GM12801 (cell line): ENCODE measurements around the gene CES2.

ENCODE experiments used
- TF ChIP-seq, protein P1 (sequence below): IDR thresholded peaks from one replicate; pipeline ENCODE4 v1.5.1; 2011; ENCODE audit warnings: control low read depth; ENCODE audit not compliant: insufficient read length; ENCODE audit errors: extremely low read depth

The CES2 gene

DNA sequence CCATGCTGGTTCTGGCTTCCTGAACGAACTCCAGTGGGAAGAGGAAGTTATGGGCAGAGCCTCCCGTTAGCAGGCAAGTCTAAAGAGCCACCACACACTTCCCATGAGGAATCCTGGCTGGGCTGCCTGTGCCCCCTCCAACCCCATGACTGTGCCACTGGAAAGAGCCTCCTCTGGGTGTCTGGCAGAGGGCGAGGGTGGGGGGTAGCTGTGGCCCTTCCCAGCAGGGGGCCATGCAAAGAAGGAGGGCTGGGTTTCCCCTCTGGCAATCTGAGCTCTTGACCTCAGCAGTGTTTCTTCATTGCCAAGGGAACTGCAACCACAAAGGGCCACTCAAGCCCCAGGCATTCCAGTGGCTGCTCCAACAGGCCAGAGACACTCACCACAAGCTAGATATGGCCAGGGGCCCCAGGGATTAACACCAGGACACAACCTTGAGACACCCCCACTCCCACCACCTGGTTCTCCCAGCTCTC lies 8.3 kb upstream of the CES2 start:
- TF ChIP-seq, protein P1, sequence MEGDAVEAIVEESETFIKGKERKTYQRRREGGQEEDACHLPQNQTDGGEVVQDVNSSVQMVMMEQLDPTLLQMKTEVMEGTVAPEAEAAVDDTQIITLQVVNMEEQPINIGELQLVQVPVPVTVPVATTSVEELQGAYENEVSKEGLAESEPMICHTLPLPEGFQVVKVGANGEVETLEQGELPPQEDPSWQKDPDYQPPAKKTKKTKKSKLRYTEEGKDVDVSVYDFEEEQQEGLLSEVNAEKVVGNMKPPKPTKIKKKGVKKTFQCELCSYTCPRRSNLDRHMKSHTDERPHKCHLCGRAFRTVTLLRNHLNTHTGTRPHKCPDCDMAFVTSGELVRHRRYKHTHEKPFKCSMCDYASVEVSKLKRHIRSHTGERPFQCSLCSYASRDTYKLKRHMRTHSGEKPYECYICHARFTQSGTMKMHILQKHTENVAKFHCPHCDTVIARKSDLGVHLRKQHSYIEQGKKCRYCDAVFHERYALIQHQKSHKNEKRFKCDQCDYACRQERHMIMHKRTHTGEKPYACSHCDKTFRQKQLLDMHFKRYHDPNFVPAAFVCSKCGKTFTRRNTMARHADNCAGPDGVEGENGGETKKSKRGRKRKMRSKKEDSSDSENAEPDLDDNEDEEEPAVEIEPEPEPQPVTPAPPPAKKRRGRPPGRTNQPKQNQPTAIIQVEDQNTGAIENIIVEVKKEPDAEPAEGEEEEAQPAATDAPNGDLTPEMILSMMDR, result no peak

GRCh38 chr16:66927918-66928649 lies 7.2 kb upstream of the CES2 start:
- TF ChIP-seq, protein P1, result no peak

- TF ChIP-seq, protein P1, result no peak
Observed at GRCh38 chr16:66928702-66929388, 6.5 kb upstream of the CES2 start.

DNA sequence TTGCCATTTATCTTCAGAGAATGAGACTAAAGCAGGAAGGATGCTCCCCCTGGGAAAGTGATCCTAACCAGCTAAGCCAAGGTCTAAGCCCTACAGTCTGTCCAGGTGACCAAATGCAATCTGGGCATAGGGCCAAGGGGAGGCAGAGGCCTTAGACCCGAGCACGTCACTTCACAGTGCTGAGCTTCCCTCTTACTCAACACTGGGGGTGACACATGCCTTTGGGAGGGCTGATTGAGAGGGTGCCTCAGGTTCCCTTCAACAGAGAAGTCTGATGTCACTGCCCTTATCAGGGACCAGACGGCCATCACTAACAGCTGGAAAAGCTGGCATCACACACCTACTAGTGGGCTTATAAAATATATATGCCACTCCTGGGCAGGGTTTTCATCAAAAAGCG lies 5.1 kb upstream of the CES2 start:
- TF ChIP-seq, protein P1, result no peak

DNA sequence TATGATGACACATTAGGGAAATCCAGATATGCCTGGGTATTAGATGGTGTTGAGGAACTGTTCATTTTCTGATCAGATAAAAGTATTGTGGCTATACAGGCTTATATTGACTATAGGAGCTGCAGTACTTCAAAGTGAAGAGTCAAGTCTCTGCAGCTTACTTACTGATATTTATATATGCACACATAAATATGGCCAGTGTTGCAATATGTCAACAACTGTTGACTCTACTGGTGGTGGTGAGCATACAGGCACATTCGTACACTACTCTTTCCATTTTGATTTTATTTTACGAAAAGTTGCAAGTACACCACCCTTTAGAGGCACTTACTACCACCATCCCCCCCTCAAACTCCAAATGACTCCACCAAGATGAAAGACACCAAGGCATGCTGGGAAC lies 3.7 kb upstream of the CES2 start:
- TF ChIP-seq, protein P1, result no peak

GRCh38 chr16:66932076-66932475 lies 3.2 kb upstream of the CES2 start:
- TF ChIP-seq, protein P1, result no peak

- TF ChIP-seq, protein P1, result no peak
Observed at GRCh38 chr16:66933776-66934137, 1.6 kb upstream of the CES2 start.
